Neural cell (in vitro differentiated cells): ENCODE data around the gene HIVEP3.

Experiments
- EZH2 ChIP-seq: fragments of 200-600, 300-800 bp; shearing (Covaris generic), sonication (generic); IDR thresholded peaks from 2 replicates; pipeline ENCODE4 v1.6.1; 2014; ENCODE audit warnings: antibody characterized with exemption, low read length, borderline replicate concordance, mild to moderate bottlenecking; ENCODE audit not compliant: insufficient read depth, poor library complexity, severe bottlenecking
- POLR2AphosphoS5 ChIP-seq: IDR thresholded peaks from 2 replicates; pipeline ENCODE4 v1.6.1; 2012
- TF ChIP-seq, protein P1 (sequence below): fragments of 450-650 bp; IDR thresholded peaks from 2 replicates; pipeline ENCODE4 v1.5.1; 2014; ENCODE audit warnings: antibody characterized with exemption, mild to moderate bottlenecking, moderate library complexity; ENCODE audit not compliant: poor library complexity, severe bottlenecking

DNA sequence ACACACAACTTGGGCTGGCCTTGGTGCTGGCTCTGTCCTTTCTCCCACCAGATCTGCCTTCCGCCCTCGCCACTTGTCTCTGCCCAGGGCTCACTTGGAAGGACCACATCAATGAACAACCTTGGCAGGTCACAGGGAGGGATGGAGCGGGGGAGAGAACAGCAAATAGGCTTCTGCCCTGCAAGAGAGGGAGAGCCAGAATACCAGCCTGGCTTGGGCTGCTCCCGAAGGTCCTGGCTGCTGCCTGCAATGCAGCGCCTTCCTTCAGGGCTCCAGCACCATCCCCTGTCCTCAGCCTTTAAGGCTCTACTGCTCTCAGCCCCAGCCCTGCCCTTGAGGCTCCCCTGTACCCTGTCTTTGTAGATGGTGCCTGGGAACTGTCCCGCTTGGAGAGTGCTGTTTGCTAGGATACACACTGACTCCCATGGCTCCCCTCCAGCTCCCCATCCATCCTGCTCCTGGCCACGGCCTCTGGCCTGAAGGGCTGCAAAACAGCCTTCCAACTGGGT is 43.8 kb downstream of the HIVEP3 start:
- TF ChIP-seq, protein P1, sequence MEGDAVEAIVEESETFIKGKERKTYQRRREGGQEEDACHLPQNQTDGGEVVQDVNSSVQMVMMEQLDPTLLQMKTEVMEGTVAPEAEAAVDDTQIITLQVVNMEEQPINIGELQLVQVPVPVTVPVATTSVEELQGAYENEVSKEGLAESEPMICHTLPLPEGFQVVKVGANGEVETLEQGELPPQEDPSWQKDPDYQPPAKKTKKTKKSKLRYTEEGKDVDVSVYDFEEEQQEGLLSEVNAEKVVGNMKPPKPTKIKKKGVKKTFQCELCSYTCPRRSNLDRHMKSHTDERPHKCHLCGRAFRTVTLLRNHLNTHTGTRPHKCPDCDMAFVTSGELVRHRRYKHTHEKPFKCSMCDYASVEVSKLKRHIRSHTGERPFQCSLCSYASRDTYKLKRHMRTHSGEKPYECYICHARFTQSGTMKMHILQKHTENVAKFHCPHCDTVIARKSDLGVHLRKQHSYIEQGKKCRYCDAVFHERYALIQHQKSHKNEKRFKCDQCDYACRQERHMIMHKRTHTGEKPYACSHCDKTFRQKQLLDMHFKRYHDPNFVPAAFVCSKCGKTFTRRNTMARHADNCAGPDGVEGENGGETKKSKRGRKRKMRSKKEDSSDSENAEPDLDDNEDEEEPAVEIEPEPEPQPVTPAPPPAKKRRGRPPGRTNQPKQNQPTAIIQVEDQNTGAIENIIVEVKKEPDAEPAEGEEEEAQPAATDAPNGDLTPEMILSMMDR, result no peak
- TF ChIP-seq POLR2AphosphoS5 (no peak), EZH2 (no peak)
